ENCODE results near the gene SLC6A13. TPM values are rescaled to one million over a fixed set of nuclear protein-coding genes. Genes with fewer than 3 reads are reported as not detected.

The SLC6A13 gene
- total and polyA plus RNA-seq, 10 of the 15 experiments (the other 5 are each of a cell fraction or from before 2014, with no cell fraction given) = 0.18 to 1.2 (median 0.20) TPM; not detected in 3

DNA sequence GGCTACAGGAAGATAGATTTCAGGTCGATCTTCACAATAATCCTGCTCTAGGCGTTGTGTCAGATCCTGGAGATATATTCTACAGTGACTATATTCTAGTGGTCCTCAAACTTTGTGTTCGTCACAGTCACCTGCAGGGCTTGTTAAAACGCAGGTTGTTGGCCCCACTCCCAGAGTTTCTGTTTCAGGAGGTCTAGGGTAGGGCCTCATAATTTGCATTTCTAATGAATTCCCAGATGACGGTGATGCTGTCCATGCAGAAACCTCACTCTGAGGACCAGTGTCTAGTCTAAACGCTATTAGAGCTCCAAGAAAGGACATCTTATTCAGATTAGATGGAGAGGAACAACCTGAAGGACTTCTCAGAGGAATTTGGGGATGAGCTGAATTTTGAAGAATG lies 13.2 kb upstream of the SLC6A13 start:
- SMC1A ChIA-PET (ENCODE audit: uncharacterized antibody, unreplicated experiment) = interaction anchor here (2.6 kb wide), 1 partner anchor 9 kb away, joined by 11 read pairs; no protein-coding TSS in a partner anchor
- Histone ChIP-seq H3K9ac (ENCODE audit: control insufficient read depth, insufficient read depth, low read length) (no peak overlapping the region), H3K27ac (ENCODE audit: control insufficient read depth, insufficient read depth) (no peak overlapping the region), H3K4me1 (ENCODE audit: control insufficient read depth, insufficient read depth, low read length) (peaks cover 6% of the 10 kb centered on the region; the same call in 1 of the 2 replicates), H3K27me3 (replicated peaks in 1 of 2; ENCODE audit: control insufficient read depth in 2 of 2, insufficient read depth in 2 of 2, low read length in 1 of 2) (no peaks in the 10 kb centered on the region), H3K79me2 (ENCODE audit: control insufficient read depth, insufficient read depth, low read length) (no peaks in the 10 kb centered on the region), H3K4me2 (ENCODE audit: control insufficient read depth, insufficient read depth) (no peak overlapping the region), H3K36me3 (ENCODE audit: control insufficient read depth in 2 of 2, insufficient read depth in 2 of 2, low read length in 1 of 2) (0 out of 4 replicates have a peak, but pooled peaks cover 0 to 3% of the 10 kb centered on the region in 2 experiments), H3K4me3 (no peak overlapping the region), H3K9me3 (replicated peaks; ENCODE audit: control insufficient read depth, insufficient read depth, low read length) (no peaks in the 10 kb centered on the region; the same call in 2 of the 3 replicates), H2AFZ (ENCODE audit: control insufficient read depth, low read depth, low read length) (no peak overlapping the region), H4K20me1 (ENCODE audit: control insufficient read depth, insufficient read depth) (no peaks in the 10 kb centered on the region; the same call in 1 of the 2 replicates)
- in situ Hi-C loops (cut with MboI) = no loop called here
- intact Hi-C loops (cut with micrococcal nuclease; ENCODE audit: unreplicated experiment) = loop anchor here (1.0 kb wide), 1 partner anchor 8 kb away; no protein-coding TSS in a partner anchor
- WGBS (ENCODE audit: insufficient coverage, insufficient replicate concordance, low lambda C conversion rate, missing lambda C conversion rate) = 43% methylated on average over 6 of the region's 6 CpGs
- POLR2A ChIA-PET = no interaction called here
- no TSS peak for BruUV-seq (replicated peaks)
- ATAC-seq = no peak
- RAD21 ChIA-PET (ENCODE audit: unreplicated experiment) = no interaction called here
- DNase-seq (ENCODE audit: low read depth, low spot score) = no peak
- TF ChIP-seq, protein P1, sequence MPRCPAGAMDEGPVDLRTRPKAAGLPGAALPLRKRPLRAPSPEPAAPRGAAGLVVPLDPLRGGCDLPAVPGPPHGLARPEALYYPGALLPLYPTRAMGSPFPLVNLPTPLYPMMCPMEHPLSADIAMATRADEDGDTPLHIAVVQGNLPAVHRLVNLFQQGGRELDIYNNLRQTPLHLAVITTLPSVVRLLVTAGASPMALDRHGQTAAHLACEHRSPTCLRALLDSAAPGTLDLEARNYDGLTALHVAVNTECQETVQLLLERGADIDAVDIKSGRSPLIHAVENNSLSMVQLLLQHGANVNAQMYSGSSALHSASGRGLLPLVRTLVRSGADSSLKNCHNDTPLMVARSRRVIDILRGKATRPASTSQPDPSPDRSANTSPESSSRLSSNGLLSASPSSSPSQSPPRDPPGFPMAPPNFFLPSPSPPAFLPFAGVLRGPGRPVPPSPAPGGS (IDR thresholded peaks at IDR 0.05; ENCODE audit: borderline replicate concordance, insufficient read depth, low read depth, low read length, poor library complexity, severe bottlenecking) = no peak
- TF ChIP-seq DPF2 (IDR thresholded peaks at IDR 0.05) = no peak
- no peak for TF ChIP-seq EGR1 (IDR thresholded peaks at IDR 0.05; ENCODE audit: borderline replicate concordance in 1 of 2, low read depth in 2 of 2, low read length in 2 of 2)
- TF ChIP-seq, protein P2, sequence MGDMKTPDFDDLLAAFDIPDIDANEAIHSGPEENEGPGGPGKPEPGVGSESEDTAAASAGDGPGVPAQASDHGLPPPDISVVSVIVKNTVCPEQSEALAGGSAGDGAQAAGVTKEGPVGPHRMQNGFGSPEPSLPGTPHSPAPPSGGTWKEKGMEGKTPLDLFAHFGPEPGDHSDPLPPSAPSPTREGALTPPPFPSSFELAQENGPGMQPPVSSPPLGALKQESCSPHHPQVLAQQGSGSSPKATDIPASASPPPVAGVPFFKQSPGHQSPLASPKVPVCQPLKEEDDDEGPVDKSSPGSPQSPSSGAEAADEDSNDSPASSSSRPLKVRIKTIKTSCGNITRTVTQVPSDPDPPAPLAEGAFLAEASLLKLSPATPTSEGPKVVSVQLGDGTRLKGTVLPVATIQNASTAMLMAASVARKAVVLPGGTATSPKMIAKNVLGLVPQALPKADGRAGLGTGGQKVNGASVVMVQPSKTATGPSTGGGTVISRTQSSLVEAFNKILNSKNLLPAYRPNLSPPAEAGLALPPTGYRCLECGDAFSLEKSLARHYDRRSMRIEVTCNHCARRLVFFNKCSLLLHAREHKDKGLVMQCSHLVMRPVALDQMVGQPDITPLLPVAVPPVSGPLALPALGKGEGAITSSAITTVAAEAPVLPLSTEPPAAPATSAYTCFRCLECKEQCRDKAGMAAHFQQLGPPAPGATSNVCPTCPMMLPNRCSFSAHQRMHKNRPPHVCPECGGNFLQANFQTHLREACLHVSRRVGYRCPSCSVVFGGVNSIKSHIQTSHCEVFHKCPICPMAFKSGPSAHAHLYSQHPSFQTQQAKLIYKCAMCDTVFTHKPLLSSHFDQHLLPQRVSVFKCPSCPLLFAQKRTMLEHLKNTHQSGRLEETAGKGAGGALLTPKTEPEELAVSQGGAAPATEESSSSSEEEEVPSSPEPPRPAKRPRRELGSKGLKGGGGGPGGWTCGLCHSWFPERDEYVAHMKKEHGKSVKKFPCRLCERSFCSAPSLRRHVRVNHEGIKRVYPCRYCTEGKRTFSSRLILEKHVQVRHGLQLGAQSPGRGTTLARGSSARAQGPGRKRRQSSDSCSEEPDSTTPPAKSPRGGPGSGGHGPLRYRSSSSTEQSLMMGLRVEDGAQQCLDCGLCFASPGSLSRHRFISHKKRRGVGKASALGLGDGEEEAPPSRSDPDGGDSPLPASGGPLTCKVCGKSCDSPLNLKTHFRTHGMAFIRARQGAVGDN (IDR thresholded peaks at IDR 0.05) = no peak
- TF ChIP-seq, protein P3, sequence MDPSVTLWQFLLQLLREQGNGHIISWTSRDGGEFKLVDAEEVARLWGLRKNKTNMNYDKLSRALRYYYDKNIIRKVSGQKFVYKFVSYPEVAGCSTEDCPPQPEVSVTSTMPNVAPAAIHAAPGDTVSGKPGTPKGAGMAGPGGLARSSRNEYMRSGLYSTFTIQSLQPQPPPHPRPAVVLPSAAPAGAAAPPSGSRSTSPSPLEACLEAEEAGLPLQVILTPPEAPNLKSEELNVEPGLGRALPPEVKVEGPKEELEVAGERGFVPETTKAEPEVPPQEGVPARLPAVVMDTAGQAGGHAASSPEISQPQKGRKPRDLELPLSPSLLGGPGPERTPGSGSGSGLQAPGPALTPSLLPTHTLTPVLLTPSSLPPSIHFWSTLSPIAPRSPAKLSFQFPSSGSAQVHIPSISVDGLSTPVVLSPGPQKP (IDR thresholded peaks at IDR 0.05; ENCODE audit: low read depth, low read length) = no peak
- TF ChIP-seq, protein P4, sequence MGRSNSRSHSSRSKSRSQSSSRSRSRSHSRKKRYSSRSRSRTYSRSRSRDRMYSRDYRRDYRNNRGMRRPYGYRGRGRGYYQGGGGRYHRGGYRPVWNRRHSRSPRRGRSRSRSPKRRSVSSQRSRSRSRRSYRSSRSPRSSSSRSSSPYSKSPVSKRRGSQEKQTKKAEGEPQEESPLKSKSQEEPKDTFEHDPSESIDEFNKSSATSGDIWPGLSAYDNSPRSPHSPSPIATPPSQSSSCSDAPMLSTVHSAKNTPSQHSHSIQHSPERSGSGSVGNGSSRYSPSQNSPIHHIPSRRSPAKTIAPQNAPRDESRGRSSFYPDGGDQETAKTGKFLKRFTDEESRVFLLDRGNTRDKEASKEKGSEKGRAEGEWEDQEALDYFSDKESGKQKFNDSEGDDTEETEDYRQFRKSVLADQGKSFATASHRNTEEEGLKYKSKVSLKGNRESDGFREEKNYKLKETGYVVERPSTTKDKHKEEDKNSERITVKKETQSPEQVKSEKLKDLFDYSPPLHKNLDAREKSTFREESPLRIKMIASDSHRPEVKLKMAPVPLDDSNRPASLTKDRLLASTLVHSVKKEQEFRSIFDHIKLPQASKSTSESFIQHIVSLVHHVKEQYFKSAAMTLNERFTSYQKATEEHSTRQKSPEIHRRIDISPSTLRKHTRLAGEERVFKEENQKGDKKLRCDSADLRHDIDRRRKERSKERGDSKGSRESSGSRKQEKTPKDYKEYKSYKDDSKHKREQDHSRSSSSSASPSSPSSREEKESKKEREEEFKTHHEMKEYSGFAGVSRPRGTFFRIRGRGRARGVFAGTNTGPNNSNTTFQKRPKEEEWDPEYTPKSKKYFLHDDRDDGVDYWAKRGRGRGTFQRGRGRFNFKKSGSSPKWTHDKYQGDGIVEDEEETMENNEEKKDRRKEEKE (IDR thresholded peaks at IDR 0.05) = no peak
- TF ChIP-seq SP1 (IDR thresholded peaks at IDR 0.05; ENCODE audit: low read depth, low read length) = no peak
- no peak for TF ChIP-seq SMC3 (IDR thresholded peaks at IDR 0.05; ENCODE audit: borderline replicate concordance, low read length)
- no peak for TF ChIP-seq RAD21 (IDR thresholded peaks at IDR 0.05; ENCODE audit: insufficient read depth, low read depth, low read length)
- TF ChIP-seq TCF12 (IDR thresholded peaks at IDR 0.05; ENCODE audit: low read depth, low read length) = no peak
- TF ChIP-seq SUPT20H (IDR thresholded peaks at IDR 0.05; ENCODE audit: borderline replicate concordance, control insufficient read depth, low read depth, low read length) = no peak
- TF ChIP-seq NFYA (IDR thresholded peaks at IDR 0.05; ENCODE audit: borderline replicate concordance, low read depth, low read length) = no peak
- no peak for FAIRE-seq
- CTCF ChIA-PET = no interaction called here
